Fibroblast of the aortic adventitia (primary cell): ENCODE results near the gene DUSP9. TPM values are rescaled to one million over a fixed set of nuclear protein-coding genes. Genes with fewer than 3 reads are reported as not detected.
"Not testable (repeated sequence)": the region's sequence is repeated elsewhere in the genome, so short reads cannot be mapped to it uniquely, and the experiment has no call there.

Experiments
- DNase-seq: peaks from one replicate; pipeline ENCODE4 v3.0.0-alpha.2; 2010; ENCODE audit warnings: low read depth
- H3K4me3 ChIP-seq: 2 replicates; pipeline ENCODE4 v1.5.1; 2011; ENCODE audit warnings: low read depth, mild to moderate bottlenecking, control low read depth, low read length, moderate library complexity
- CTCF ChIP-seq: IDR thresholded peaks from 2 replicates; pipeline ENCODE4 v1.5.1; 2011; ENCODE audit warnings: mild to moderate bottlenecking, low read length, control low read depth, inconsistent platforms; ENCODE audit not compliant: insufficient read depth
- small RNA-seq: library from RNA; depleted of rRNA; stranded (forward); fragments of <200 nt; gene quantifications from one replicate; pipeline ENCODE3, GENCODE V24; 2012
- total RNA-seq: library from RNA; depleted of rRNA; stranded (reverse); fragments of >200 nt; gene quantifications from 2 replicates; pipeline ENCODE4 v1.2.3, GENCODE V29; 2012; ENCODE audit warnings: low replicate concordance

DUSP9 gene
- total RNA-seq, 1 donor = not detected

- no peak for TF ChIP-seq CTCF
- DNase-seq = no peak
- H3K4me3 ChIP-seq = no peak overlapping the region
These were observed 47.8 kb downstream of the DUSP9 start for GRCh38 chrX:153694687-153695270.

- TF ChIP-seq CTCF = no peak
- no peak for DNase-seq
- no peak overlapping the region for H3K4me3 ChIP-seq
These were observed 49.1 kb downstream of the DUSP9 start for GRCh38 chrX:153696100-153696499.

GRCh38 chrX:153696538-153696937 is 49.5 kb downstream of the DUSP9 start:
- DNase-seq, H3K4me3 ChIP-seq: not testable (repeated sequence)

GRCh38 chrX:153696986-153697722 is 50.2 kb downstream of the DUSP9 start:
- not testable (repeated sequence) for DNase-seq, H3K4me3 ChIP-seq

- no peak for DNase-seq
- no peak for TF ChIP-seq CTCF
- no peak overlapping the region for H3K4me3 ChIP-seq
These were observed 51.2 kb downstream of the DUSP9 start for GRCh38 chrX:153697924-153698865.

GRCh38 chrX:153699210-153699783 is 52.3 kb downstream of the DUSP9 start:
- not testable (repeated sequence) for H3K4me3 ChIP-seq, DNase-seq

- H3K4me3 ChIP-seq, DNase-seq: not testable (repeated sequence)
These were observed 52.9 kb downstream of the DUSP9 start for GRCh38 chrX:153699784-153700371.

- TF ChIP-seq CTCF = no peak
- H3K4me3 ChIP-seq = no peak overlapping the region
- DNase-seq = no peak
These were observed 53.5 kb downstream of the DUSP9 start for GRCh38 chrX:153700376-153700945.

Small RNA genes within 50 kb of the gene (small RNA-seq; reads per million reads assigned to genes)
- not detected for gene RN7SL687P

Other genes with a start within 250 kb of the DUSP9 start
- gene PNMA6E, start 245.9 kb upstream of the DUSP9 start, total RNA-seq = not detected in 2 replicates
- gene ZFP92, start 235.7 kb upstream of the DUSP9 start, total RNA-seq = 0.08 TPM in 1 of 2 replicates, not detected in the other
- gene TREX2, start 201.1 kb upstream of the DUSP9 start, total RNA-seq = 1.3 TPM in 1 of 2 replicates, not detected in the other
- 16.4 and 16.5 TPM in 2 replicates for gene HAUS7, start 176.6 kb upstream of the DUSP9 start, total RNA-seq
- 12.3 and 133 TPM in 2 replicates for gene BGN, start 152.2 kb upstream of the DUSP9 start, total RNA-seq
- not detected in 2 replicates for gene ATP2B3, start 129.6 kb upstream of the DUSP9 start, total RNA-seq
- gene CCNQ, start 48.1 kb upstream of the DUSP9 start, total RNA-seq = 2.5 and 14.5 TPM in 2 replicates
- gene PNCK, start 26.6 kb downstream of the DUSP9 start, total RNA-seq = 0.33 TPM in 1 of 2 replicates, not detected in the other
- 5.6 and 8.8 TPM in 2 replicates for gene SLC6A8, start 40.7 kb downstream of the DUSP9 start, total RNA-seq
- gene BCAP31, start 77.2 kb downstream of the DUSP9 start, total RNA-seq = 75.4 and 111 TPM in 2 replicates
- gene ABCD1, start 77.7 kb downstream of the DUSP9 start, total RNA-seq = 9.3 and 15.5 TPM in 2 replicates
- gene PLXNB3, start 117.0 kb downstream of the DUSP9 start, total RNA-seq = 3.1 and 6.1 TPM in 2 replicates
- gene SRPK3, start 133.8 kb downstream of the DUSP9 start, total RNA-seq = 0.54 TPM in 1 of 2 replicates, not detected in the other
- gene IDH3G, start 147.2 kb downstream of the DUSP9 start, total RNA-seq = 7.2 and 46.0 TPM in 2 replicates
- 34.2 and 186 TPM in 2 replicates for gene SSR4, start 147.5 kb downstream of the DUSP9 start, total RNA-seq
- 0.09 and 1.1 TPM in 2 replicates for gene PDZD4, start 183.3 kb downstream of the DUSP9 start, total RNA-seq
- gene L1CAM, start 239.0 kb downstream of the DUSP9 start, total RNA-seq = 0.36 and 1.6 TPM in 2 replicates